Heart right ventricle (tissue), 16 donors: ENCODE results near the gene PTER. TPM values are rescaled to one million over a fixed set of nuclear protein-coding genes. Genes with fewer than 3 reads are reported as not detected.

Experiments used
- ATAC-seq, 8 donors: fragments of 200-7000 bp; cut with Tn5 transposase; one replicate each; pipeline ENCODE4 v1.9.1; 2020; ENCODE audit warnings: mild to moderate bottlenecking in 8 of 8, moderate library complexity in 8 of 8, moderate number of reproducible peaks in 1 of 8
- DNase-seq, 2 donors: peaks; one replicate each; pipeline ENCODE4 v3.0.0-alpha.2; 2020
- H3K27ac ChIP-seq, 10 donors: fragments of 200-600 bp; sonication (generic) in 2 of 10; one replicate each; pipeline versions ENCODE4 v1.5.0 to v1.8.0; 2020 to 2022; ENCODE audit warnings: mild to moderate bottlenecking in 3 of 10
- H3K27me3 ChIP-seq, 7 donors: fragments of 200-600 bp; one replicate each; pipeline ENCODE4 v1.8.0; 2021 to 2022; ENCODE audit warnings: mild to moderate bottlenecking in 2 of 7
- H3K36me3 ChIP-seq, 9 donors: fragments of 200-600 bp; sonication (generic) in 1 of 9; one replicate each; pipeline versions ENCODE4 v1.5.0 to v1.8.0; 2020 to 2022; ENCODE audit warnings: mild to moderate bottlenecking in 2 of 9
- H3K4me1 ChIP-seq, 9 donors: fragments of 200-600 bp; sonication (generic) in 1 of 9; one replicate each; pipeline versions ENCODE4 v1.5.0 to v1.8.0; 2020 to 2022; ENCODE audit warnings: mild to moderate bottlenecking in 4 of 9
- H3K4me3 ChIP-seq, 10 donors: fragments of 200-600 bp; sonication (generic) in 2 of 10; one replicate each; pipeline versions ENCODE4 v1.5.0 to v1.8.0; 2020 to 2022; ENCODE audit warnings: mild to moderate bottlenecking in 7 of 10, moderate library complexity in 2 of 10
- H3K9me3 ChIP-seq, 11 donors: fragments of 200-600 bp in 10 of 11; sonication (generic) in 2 of 11; one replicate each; pipeline versions ENCODE4 v1.5.0 to v1.8.0; 2013 to 2022; ENCODE audit warnings: mild to moderate bottlenecking in 2 of 11, control low read depth in 1 of 11, moderate library complexity in 1 of 11
- WGBS, 2 donors: extraction: QIAGEN DNeasy Blood & Tissue Kit; methylation state at CpG; one replicate each; pipeline ENCODE4 v1.1.7; 2013; ENCODE audit warnings: inconsistent platforms in 1 of 2; 5-methylcytosine and 5-hydroxymethylcytosine counted together
- intact Hi-C, 10 donors: fragments of 100-400 bp; cut with DNase I; formaldehyde crosslinking; loops; one replicate each; pipeline versions ENCODE4 v1.11.1 to v1.14.2; 2022
- long read RNA-seq, 3 donors: library from polyadenylated mRNA; unstranded; transcript quantifications; one replicate each; pipeline ENCODE4 v2.0.0, GENCODE V29; 2020 to 2021
- polyA plus RNA-seq, 2 donors: library from polyadenylated mRNA; stranded (reverse); fragments of 200-250 nt; gene quantifications; one replicate each; pipeline ENCODE4 v1.2.3, GENCODE V29; 2013
- total RNA-seq, 10 donors: library from RNA; stranded (reverse); fragmentation: NEBNext Ultra II Directional in 3 of 10; extraction: Animal tissue kit (Norgen Biotek cat#: 25700) in 3 of 10; gene quantifications; one replicate each; pipeline versions ENCODE4 v1.2.1 to v1.2.4, GENCODE V29; 2021 to 2023
- TF ChIP-seq, protein P1 (sequence below), 9 donors: fragments of 200-600 bp; sonication (generic) in 2 of 9; IDR thresholded peaks; one replicate each; pipeline versions ENCODE4 v1.5.0 to v1.8.0; 2021 to 2022; ENCODE audit warnings: antibody characterized with exemption in 9 of 9, mild to moderate bottlenecking in 5 of 9, moderate library complexity in 1 of 9
- donor health status: Arrhythmogenic right ventricular cardiomyopathy.
- donor health status: ischemic (EF 13 %, LVEDD 7.1; RV severe dilation, severe dysfunction).
- donor health status: healthy with polysubstance abuse.
- donor health status: DM: no; HTN: yes; CAD: no.
- donor health status: DM: no; HTN: no; CAD: no.
- donor health status: ischemic (EF 25% LVEDD 6.9; RV normal size, moderate dysfunction).
- donor health status: ischemic (EF 25% LVEDD 5.7; RV mildly dilated, moderate dysfunction).
- donor health status: healthy.
- donor health status: DM: yes; HTN: yes; CAD: no.
- donor health status: Ischemic cardiomyopathy.
- donor health status: ischemic (EF 35%, LVEDD 5.7; RV mildly dilated, moderate dysfunction).
- donor health status: nonischemic (EF 11% LVEDD 7.7; RV severe dilation, severe dysfunction).
- donor health status: DM: yes; HTN: yes; CAD: no.
- donor health status: PGD.
- donor health status: ischemic (EF 29% LVEDD 5.4; RV normal size, mild dysfunction).
- donor health status: nonischemic (EF 23%, LVEDD 6.1; RV moderate dilation, normal function).

Gene PTER, protein sequence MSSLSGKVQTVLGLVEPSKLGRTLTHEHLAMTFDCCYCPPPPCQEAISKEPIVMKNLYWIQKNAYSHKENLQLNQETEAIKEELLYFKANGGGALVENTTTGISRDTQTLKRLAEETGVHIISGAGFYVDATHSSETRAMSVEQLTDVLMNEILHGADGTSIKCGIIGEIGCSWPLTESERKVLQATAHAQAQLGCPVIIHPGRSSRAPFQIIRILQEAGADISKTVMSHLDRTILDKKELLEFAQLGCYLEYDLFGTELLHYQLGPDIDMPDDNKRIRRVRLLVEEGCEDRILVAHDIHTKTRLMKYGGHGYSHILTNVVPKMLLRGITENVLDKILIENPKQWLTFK
- 10 to 100 TPM in 9 of 10 donors, 1 to 10 TPM in 1; 8.9 to 21.4 (median 14.7) TPM for total RNA-seq
- 1 to 10 TPM; 2.9 to 3.7 TPM for polyA plus RNA-seq
- long read RNA-seq, donor 1, transcript PTER-202 (6 exons, 3,777 nt), result major isoform, 5 of 14 reads
- long read RNA-seq, donor 1, partial matches to known transcripts, result 0 of 14 reads
- long read RNA-seq, donor 1, other reads (novel, unspliced or antisense), result 5 of 14 reads
- long read RNA-seq, donor 2, transcript PTER-202 (6 exons, 3,777 nt), result major isoform, 5 of 30 reads
- long read RNA-seq, donor 2, partial matches to known transcripts, result 2 of 30 reads
- long read RNA-seq, donor 2, other reads (novel, unspliced or antisense), result 22 of 30 reads
- long read RNA-seq, donor 3, transcript PTER-205 (5 exons, 1,203 nt), result major isoform, 5 of 29 reads
- long read RNA-seq, donor 3, partial matches to known transcripts, result 9 of 29 reads
- long read RNA-seq, donor 3, other reads (novel, unspliced or antisense), result 11 of 29 reads

DNA sequence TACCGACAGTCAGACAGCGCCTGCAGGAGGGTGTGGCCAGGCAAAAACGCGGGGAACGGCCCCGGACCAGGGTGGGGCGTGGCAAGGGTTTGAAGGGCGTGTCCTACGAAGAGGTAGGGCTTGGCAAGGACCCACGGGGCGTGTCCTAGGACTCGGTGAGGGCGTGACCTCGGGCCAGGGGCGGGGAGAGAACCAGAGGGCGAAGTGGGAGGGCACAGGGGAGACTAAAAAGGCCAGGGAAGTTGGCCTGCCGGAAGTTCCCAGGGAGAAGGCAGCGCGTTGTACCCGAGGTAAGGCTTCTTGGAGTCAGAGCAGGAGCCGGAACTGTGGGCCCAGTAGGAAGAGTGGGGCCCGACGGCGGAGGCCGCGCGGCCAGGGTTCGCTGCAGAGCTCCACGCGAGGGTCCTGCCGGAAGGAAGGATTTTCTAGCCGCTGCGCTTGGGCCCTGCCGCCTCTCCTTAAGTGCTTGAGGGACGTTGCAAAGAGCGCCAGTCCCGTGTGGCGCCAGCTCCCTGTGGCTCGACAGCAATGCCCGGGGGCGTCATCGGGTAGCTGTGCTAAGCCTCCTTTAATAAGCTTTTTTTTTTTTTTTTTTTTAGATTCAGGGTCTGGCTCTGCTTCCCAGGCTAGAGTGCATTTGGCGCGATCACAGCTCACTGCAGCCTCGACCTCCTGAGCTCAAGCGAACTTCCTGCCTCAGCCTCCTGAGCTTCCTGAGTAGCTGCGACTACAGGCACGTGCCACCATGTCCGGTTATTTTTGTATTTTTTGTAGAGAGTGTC is at the start of gene PTER:
Gene PTER (plus strand): TSS at position 253 of the 782 bp plus-strand sequence. CDS start 47,375 bp downstream, outside the sequence.
- Histone ChIP-seq H3K27me3 (peaks cover 0 to 3% (median 0%) of the 10 kb centered on the region in 7 donors), H3K4me1 (peaks cover 0 to 51% (median 36%) of the 10 kb centered on the region in 9 donors), H3K27ac (peak within 1 kb of the TSS; percentile 64 to 92 (median 88)), H3K36me3 (no peaks in the 10 kb centered on the region), H3K4me3 (peak within 1 kb of the TSS; percentile 36 to 90 (median 67)), H3K9me3 (no peaks in the 10 kb centered on the region)
- ATAC-seq (peak; percentile 99 to 100 (median 100)), DNase-seq (peak; percentile 97 to 99)
- TF ChIP-seq, protein P1, sequence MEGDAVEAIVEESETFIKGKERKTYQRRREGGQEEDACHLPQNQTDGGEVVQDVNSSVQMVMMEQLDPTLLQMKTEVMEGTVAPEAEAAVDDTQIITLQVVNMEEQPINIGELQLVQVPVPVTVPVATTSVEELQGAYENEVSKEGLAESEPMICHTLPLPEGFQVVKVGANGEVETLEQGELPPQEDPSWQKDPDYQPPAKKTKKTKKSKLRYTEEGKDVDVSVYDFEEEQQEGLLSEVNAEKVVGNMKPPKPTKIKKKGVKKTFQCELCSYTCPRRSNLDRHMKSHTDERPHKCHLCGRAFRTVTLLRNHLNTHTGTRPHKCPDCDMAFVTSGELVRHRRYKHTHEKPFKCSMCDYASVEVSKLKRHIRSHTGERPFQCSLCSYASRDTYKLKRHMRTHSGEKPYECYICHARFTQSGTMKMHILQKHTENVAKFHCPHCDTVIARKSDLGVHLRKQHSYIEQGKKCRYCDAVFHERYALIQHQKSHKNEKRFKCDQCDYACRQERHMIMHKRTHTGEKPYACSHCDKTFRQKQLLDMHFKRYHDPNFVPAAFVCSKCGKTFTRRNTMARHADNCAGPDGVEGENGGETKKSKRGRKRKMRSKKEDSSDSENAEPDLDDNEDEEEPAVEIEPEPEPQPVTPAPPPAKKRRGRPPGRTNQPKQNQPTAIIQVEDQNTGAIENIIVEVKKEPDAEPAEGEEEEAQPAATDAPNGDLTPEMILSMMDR (IDR thresholded peaks at IDR 0.05), result peak in 1 of 9 donors; percentile 7
- intact Hi-C loops, result loop anchor here in 2 of 10 donors (5.0 to 10.0 kb wide), 2 partner anchors 365 to 378 kb away; partner anchors contain the start of gene RSU1 (in 1 of the 2)
- WGBS, 2 donors, result 3 to 5% methylated on average over 49 of the region's 49 CpGs

DNA sequence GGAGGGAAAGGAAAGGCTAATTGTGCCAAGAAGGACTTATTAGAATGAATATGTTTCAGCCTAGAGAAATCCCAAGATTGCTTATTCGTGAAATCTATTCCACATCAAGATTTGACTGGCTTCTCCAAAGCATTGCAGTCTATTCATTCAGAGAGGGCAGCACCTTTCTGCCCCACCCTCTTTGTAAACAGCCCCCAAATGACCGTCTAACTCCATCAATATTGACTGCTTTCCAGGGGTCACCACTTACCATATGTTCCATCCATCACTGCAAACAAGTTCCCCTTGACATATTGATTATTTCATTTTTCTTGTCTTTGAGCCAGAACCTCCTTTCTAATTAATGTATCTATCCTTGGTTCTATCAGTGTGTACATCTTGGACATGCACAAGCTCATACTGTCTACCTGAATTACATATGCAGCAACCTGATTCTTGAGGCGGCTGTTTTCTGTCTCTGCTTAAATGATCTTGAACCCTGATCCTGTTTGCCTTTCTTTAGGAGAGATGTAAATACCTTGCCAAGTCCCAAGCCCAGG is 44.2 kb upstream of the PTER start:
- H3K4me3 ChIP-seq, result no peak overlapping the region
- no peak overlapping the region for H3K27ac ChIP-seq
- TF ChIP-seq, protein P1 (IDR thresholded peaks at IDR 0.05), result no peak
- no peaks in the 10 kb centered on the region for H3K4me1 ChIP-seq
- ATAC-seq (no peak), DNase-seq (no peak)
- H3K36me3 ChIP-seq, result no peaks in the 10 kb centered on the region
- intact Hi-C loops, result no loop called here
- WGBS, 2 donors, result 77 to 86% methylated on average over 3 of the region's 3 CpGs
- peaks cover 0 to 16% (median 0%) of the 10 kb centered on the region in 7 donors for H3K27me3 ChIP-seq
- H3K9me3 ChIP-seq, result no peaks in the 10 kb centered on the region

DNA sequence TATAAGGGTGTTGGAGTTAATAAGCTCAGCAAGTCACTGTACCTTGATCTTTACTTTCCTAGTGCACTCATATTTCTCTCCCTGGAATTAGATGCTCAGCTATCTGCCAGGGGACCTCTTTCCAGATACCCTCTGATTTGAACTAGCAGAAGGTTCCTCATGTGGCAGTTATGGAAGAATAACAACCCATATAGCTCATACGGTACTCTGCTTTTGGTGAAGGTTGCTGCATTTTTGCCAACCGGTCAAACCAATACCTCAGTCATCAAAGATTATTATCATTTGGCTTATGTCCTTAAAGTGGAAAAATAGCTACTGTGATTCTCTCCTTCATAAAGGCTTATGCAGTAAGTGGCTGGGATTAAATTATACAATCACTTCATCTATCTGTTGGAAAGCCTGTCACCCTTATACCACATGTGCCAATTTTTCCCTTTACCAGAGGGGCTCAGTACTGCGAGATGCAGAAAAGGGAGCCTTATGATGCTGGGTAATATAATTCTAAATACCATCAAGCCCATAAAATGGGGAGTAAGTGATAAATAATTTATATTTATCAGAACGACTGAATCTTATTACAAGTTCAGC is 43.4 kb upstream of the PTER start:
- Histone ChIP-seq H3K4me1 (no peaks in the 10 kb centered on the region), H3K4me3 (no peak overlapping the region), H3K36me3 (no peaks in the 10 kb centered on the region), H3K27me3 (peaks cover 0 to 16% (median 0%) of the 10 kb centered on the region in 7 donors), H3K27ac (no peak overlapping the region), H3K9me3 (no peaks in the 10 kb centered on the region)
- TF ChIP-seq, protein P1 (IDR thresholded peaks at IDR 0.05), result no peak
- DNase-seq, result no peak
- intact Hi-C loops, result no loop called here
- 84 to 86% methylated on average over 4 of the region's 4 CpGs for WGBS, 2 donors
- no peak for ATAC-seq
